Psoas muscle (tissue), 8 donors: Measurements from ENCODE around the gene SLC22A3. TPM values are rescaled to one million over a fixed set of nuclear protein-coding genes. Genes with fewer than 3 reads are reported as not detected.
A peak's percentile ranks its signal among the peaks of the same experiment; 100 is the strongest.

Experiments
- ATAC-seq, 4 donors: fragments of 200-7000 bp; cut with Tn5 transposase; one replicate each; pipeline ENCODE4 v1.9.1; 2020; ENCODE audit warnings: moderate library complexity in 3 of 4, mild to moderate bottlenecking in 2 of 4
- DNase-seq, 2 donors: peaks; one replicate each; pipeline ENCODE4 v3.0.0-alpha.2; 2020
- H3K27ac ChIP-seq: fragments of 200-600 bp; one replicate; pipeline ENCODE4 v1.8.0; 2022
- H3K27me3 ChIP-seq, 3 donors: fragments of 200-600 bp in 1 of 3; one replicate each; pipeline versions ENCODE4 v1.6.1 to v1.8.0; 2013 to 2022; ENCODE audit warnings: low read length in 2 of 3, mild to moderate bottlenecking in 2 of 3, moderate library complexity in 1 of 3; ENCODE audit not compliant: insufficient read depth in 3 of 3
- H3K36me3 ChIP-seq, 2 donors: fragments of 200-600 bp in 1 of 2; one replicate each; pipeline versions ENCODE4 v1.6.1 to v1.8.0; 2013 to 2022; ENCODE audit warnings: low read depth in 1 of 2, mild to moderate bottlenecking in 1 of 2, moderate library complexity in 1 of 2; ENCODE audit not compliant: insufficient read depth in 1 of 2
- H3K4me1 ChIP-seq: fragments of 200-600 bp; one replicate; pipeline ENCODE4 v1.8.0; 2022
- H3K4me3 ChIP-seq: fragments of 200-600 bp; one replicate; pipeline ENCODE4 v1.8.0; 2022; ENCODE audit warnings: mild to moderate bottlenecking
- H3K9me3 ChIP-seq: fragments of 200-600 bp; one replicate; pipeline ENCODE4 v1.8.0; 2022
- CTCF ChIP-seq: fragments of 200-600 bp; IDR thresholded peaks from one replicate; pipeline ENCODE4 v1.8.0; 2022; ENCODE audit warnings: antibody characterized with exemption
- WGBS, 3 donors: extraction: QIAGEN DNeasy Blood & Tissue Kit; methylation state at CpG; one replicate each; pipeline versions ENCODE4 v1.1.6 to v1.1.7; 2013; 5-methylcytosine and 5-hydroxymethylcytosine counted together
- intact Hi-C, 2 donors: fragments of 100-400 bp; cut with DNase I; formaldehyde crosslinking; loops; one replicate each; pipeline versions ENCODE4 v1.11.0 to v1.14.2; 2022
- polyA plus RNA-seq, 3 donors: library from polyadenylated mRNA; stranded (reverse); fragments of 200-250 nt; gene quantifications; one replicate each; pipeline ENCODE4 v1.2.3, GENCODE V29; 2013
- total RNA-seq, 4 donors: library from RNA; stranded (reverse); fragmentation: NEBNext Ultra II Directional in 2 of 4; extraction: Animal tissue kit (Norgen Biotek cat#: 25700) in 2 of 4; gene quantifications; one replicate each; pipeline versions ENCODE4 v1.2.1 to v1.2.4, GENCODE V29; 2021 to 2023
- donor health status: healthy with polysubstance abuse.
- donor health status: DM: no; HTN: no; CAD: no; lungs with moderate emphysema.
- donor health status: Bipolar disorder and iron deficiency.
- donor health status: healthy.
- donor health status: DM: yes; HTN: yes; CAD: no.
- donor health status: DM: no; HTN: no; CAD: no.
- donor health status: DM: no; HTN: no; CAD: no.
- donor health status: DM: yes; HTN: yes; CAD: no.

SLC22A3 gene
- total and polyA plus RNA-seq, 7 donors, result 43.7 to 121 (median 49.5) TPM

- Histone ChIP-seq H3K36me3 (no peaks in the 10 kb centered on the region), H3K4me1 (no peaks in the 10 kb centered on the region), H3K9me3 (no peaks in the 10 kb centered on the region), H3K27ac (no peak overlapping the region), H3K4me3 (no peak overlapping the region), H3K27me3 (peaks cover 0 to 9% (median 0%) of the 10 kb centered on the region in 3 donors)
- no peak for ATAC-seq
- DNase-seq, result no peak
- 91 to 96% (median 92%) methylated on average over 3 of the region's 3 CpGs for WGBS, 3 donors
- intact Hi-C loops, result no loop called here
- no peak for TF ChIP-seq CTCF
Measured at GRCh38 chr6:160344271-160344670, 3.9 kb upstream of the SLC22A3 start.

GRCh38 chr6:160347259-160348222 lies 637 bp upstream of the SLC22A3 start:
- 45 to 63% (median 62%) methylated on average over 45 to 74 of the region's 74 CpGs for WGBS, 3 donors
- Histone ChIP-seq H3K36me3 (no peaks in the 10 kb centered on the region), H3K4me1 (no peaks in the 10 kb centered on the region), H3K27ac (peak overlapping the region; percentile 76), H3K4me3 (peak overlapping the region; percentile 85), H3K9me3 (no peaks in the 10 kb centered on the region), H3K27me3 (peaks cover 0 to 27% (median 0%) of the 10 kb centered on the region in 3 donors)
- peak in 1 of 2 donors; percentile 59 for DNase-seq
- intact Hi-C loops, result loop anchor here in 1 of 2 donors (5.0 kb wide), 1 partner anchor 70 kb away; no protein-coding TSS in a partner anchor
- no peak for TF ChIP-seq CTCF
- peak; percentile 52 to 69 (median 69) for ATAC-seq

- 19 to 23% (median 22%) methylated on average over 23 of the region's 23 CpGs for WGBS, 3 donors
Measured at GRCh38 chr6:160349020-160349441, 853 bp downstream of the SLC22A3 start.

GRCh38 chr6:160349814-160350350 lies 1.7 kb downstream of the SLC22A3 start:
- 82 to 84% (median 83%) methylated on average over 11 of the region's 11 CpGs for WGBS, 3 donors
- ATAC-seq (no peak), DNase-seq (no peak)
- no peaks in the 10 kb centered on the region for H3K9me3 ChIP-seq
- intact Hi-C loops, result loop anchor here in 1 of 2 donors (5.0 kb wide), 1 partner anchor 73 kb away; no protein-coding TSS in a partner anchor
- no peaks in the 10 kb centered on the region for H3K4me1 ChIP-seq
- no peaks in the 10 kb centered on the region for H3K36me3 ChIP-seq
- H3K27ac ChIP-seq, result peak overlapping the region; percentile 76
- peak overlapping the region; percentile 85 for H3K4me3 ChIP-seq
- H3K27me3 ChIP-seq, result peaks cover 0 to 30% (median 0%) of the 10 kb centered on the region in 3 donors
- no peak for TF ChIP-seq CTCF

More at GRCh38 chr6:160349020-160349441, 853 bp downstream of the SLC22A3 start:
- H3K36me3 ChIP-seq, result no peaks in the 10 kb centered on the region
- TF ChIP-seq CTCF, result no peak
- DNase-seq (no peak), ATAC-seq (peak in 3 of 4 donors; percentile 9 to 34 (median 11))
- no peaks in the 10 kb centered on the region for H3K4me1 ChIP-seq
- peak overlapping the region; percentile 76 for H3K27ac ChIP-seq
- H3K27me3 ChIP-seq, result peaks cover 0 to 27% (median 0%) of the 10 kb centered on the region in 3 donors
- peak overlapping the region; percentile 85 for H3K4me3 ChIP-seq
- intact Hi-C loops, result loop anchor here in 1 of 2 donors (5.0 kb wide), 1 partner anchor 72 kb away; no protein-coding TSS in a partner anchor
- no peaks in the 10 kb centered on the region for H3K9me3 ChIP-seq
